Urinary bladder (tissue), 4 donors: Measurements from ENCODE around the gene NKX2-2. TPM values are rescaled to one million over a fixed set of nuclear protein-coding genes. Genes with fewer than 3 reads are reported as not detected.

Experiments
- DNase-seq: peaks from one replicate; pipeline ENCODE4 v3.0.0-alpha.2; 2015; ENCODE audit errors: extremely low spot score
- H3K27ac ChIP-seq: one replicate; pipeline ENCODE4 v1.5.1; 2013; ENCODE audit warnings: low read depth, mild to moderate bottlenecking, moderate library complexity
- H3K36me3 ChIP-seq: one replicate; pipeline ENCODE4 v1.6.1; 2013; ENCODE audit warnings: mild to moderate bottlenecking, moderate library complexity; ENCODE audit not compliant: insufficient read depth
- H3K4me1 ChIP-seq: one replicate; pipeline ENCODE4 v1.6.1; 2013; ENCODE audit warnings: mild to moderate bottlenecking, moderate library complexity; ENCODE audit not compliant: insufficient read depth
- H3K4me3 ChIP-seq: one replicate; pipeline ENCODE4 v1.5.1; 2013; ENCODE audit warnings: low read depth, low read length
- WGBS: extraction: QIAGEN DNeasy Blood & Tissue Kit; methylation state at CpG from one replicate; pipeline ENCODE4 v1.1.7; 2013; 5-methylcytosine and 5-hydroxymethylcytosine counted together
- polyA plus RNA-seq: library from polyadenylated mRNA; stranded (reverse); fragments of 200-250 nt; gene quantifications from one replicate; pipeline ENCODE4 v1.2.3, GENCODE V29; 2013
- total RNA-seq: library from RNA; depleted of rRNA; stranded (reverse); fragments of >200 nt; gene quantifications from one replicate; pipeline ENCODE4 v1.2.3, GENCODE V29; 2014
- donor health status: healthy with polysubstance abuse.
- donor health status: healthy.

NKX2-2 gene
- total and polyA plus RNA-seq, 2 donors = not detected

- DNase-seq = no peak
Observed at GRCh38 chr20:21509079-21509596, 4.7 kb downstream of the NKX2-2 start.

GRCh38 chr20:21508230-21509078 is 5.4 kb downstream of the NKX2-2 start:
- 2% methylated on average over 47 of the region's 47 CpGs for WGBS
- H3K36me3 ChIP-seq = no peaks in the 10 kb centered on the region

More at GRCh38 chr20:21509079-21509596, 4.7 kb downstream of the NKX2-2 start:
- H3K4me1 ChIP-seq = peaks cover 5% of the 10 kb centered on the region
- no peak overlapping the region for H3K4me3 ChIP-seq
- WGBS = 3% methylated on average over 12 of the region's 12 CpGs
- H3K27ac ChIP-seq = no peak overlapping the region
- no peaks in the 10 kb centered on the region for H3K36me3 ChIP-seq

GRCh38 chr20:21507400-21508229 is 6.2 kb downstream of the NKX2-2 start:
- Histone ChIP-seq H3K36me3 (no peaks in the 10 kb centered on the region), H3K4me1 (peaks cover 1% of the 10 kb centered on the region), H3K27ac (no peak overlapping the region), H3K4me3 (no peak overlapping the region)
- WGBS = 4% methylated on average over 44 of the region's 44 CpGs
- DNase-seq = no peak

More at GRCh38 chr20:21508230-21509078, 5.4 kb downstream of the NKX2-2 start:
- no peak for DNase-seq
- no peak overlapping the region for H3K27ac ChIP-seq
- H3K4me1 ChIP-seq = peaks cover 1% of the 10 kb centered on the region
- H3K4me3 ChIP-seq = no peak overlapping the region

- H3K4me1 ChIP-seq = peaks cover 1% of the 10 kb centered on the region
- under 1% methylated on average over 95 of the region's 95 CpGs for WGBS
- DNase-seq = no peak
- no peak overlapping the region for H3K27ac ChIP-seq
- peak overlapping the region; percentile 10 for H3K4me3 ChIP-seq
- H3K36me3 ChIP-seq = no peaks in the 10 kb centered on the region
Observed at GRCh38 chr20:21505810-21506530, 7.9 kb downstream of the NKX2-2 start.

GRCh38 chr20:21505161-21505809 is 8.6 kb downstream of the NKX2-2 start:
- WGBS = 2% methylated on average over 36 of the region's 36 CpGs
- DNase-seq = no peak
- H3K27ac ChIP-seq = no peak overlapping the region
- H3K4me3 ChIP-seq = peak overlapping the region; percentile 10
- no peaks in the 10 kb centered on the region for H3K36me3 ChIP-seq
- peaks cover 1% of the 10 kb centered on the region for H3K4me1 ChIP-seq

- DNase-seq = no peak
- Histone ChIP-seq H3K4me1 (peaks cover 1% of the 10 kb centered on the region), H3K27ac (no peak overlapping the region), H3K36me3 (no peaks in the 10 kb centered on the region), H3K4me3 (no peak overlapping the region)
- 75% methylated on average over 7 of the region's 7 CpGs for WGBS
Observed at GRCh38 chr20:21504323-21504722, 9.5 kb downstream of the NKX2-2 start.

GRCh38 chr20:21503345-21503744 is 10.5 kb downstream of the NKX2-2 start:
- 62% methylated on average over 4 of the region's 4 CpGs for WGBS
- H3K4me3 ChIP-seq = no peak overlapping the region

GRCh38 chr20:21501184-21501583 is 12.7 kb downstream of the NKX2-2 start:
- H3K36me3 ChIP-seq = no peaks in the 10 kb centered on the region
- H3K4me3 ChIP-seq = no peak overlapping the region
- no peak for DNase-seq
- H3K27ac ChIP-seq = no peak overlapping the region
- WGBS = 88% methylated on average over 11 of the region's 11 CpGs
- peaks cover 1% of the 10 kb centered on the region for H3K4me1 ChIP-seq

More at GRCh38 chr20:21503345-21503744, 10.5 kb downstream of the NKX2-2 start:
- peaks cover 1% of the 10 kb centered on the region for H3K4me1 ChIP-seq
- no peaks in the 10 kb centered on the region for H3K36me3 ChIP-seq
- H3K27ac ChIP-seq = no peak overlapping the region
- no peak for DNase-seq

GRCh38 chr20:21500599-21500998 is 13.3 kb downstream of the NKX2-2 start:
- Histone ChIP-seq H3K4me1 (peaks cover under 1% of the 10 kb centered on the region), H3K36me3 (no peaks in the 10 kb centered on the region), H3K4me3 (no peak overlapping the region), H3K27ac (no peak overlapping the region)
- no peak for DNase-seq
- 82% methylated on average over 7 of the region's 7 CpGs for WGBS

- H3K4me1 ChIP-seq = no peaks in the 10 kb centered on the region
- no peak for DNase-seq
- no peak overlapping the region for H3K27ac ChIP-seq
- H3K4me3 ChIP-seq = no peak overlapping the region
- 70% methylated on average over 7 of the region's 7 CpGs for WGBS
- no peaks in the 10 kb centered on the region for H3K36me3 ChIP-seq
Observed at GRCh38 chr20:21499641-21500040, 14.2 kb downstream of the NKX2-2 start.

GRCh38 chr20:21498635-21499034 is 15.2 kb downstream of the NKX2-2 start:
- Histone ChIP-seq H3K36me3 (no peaks in the 10 kb centered on the region), H3K4me1 (no peaks in the 10 kb centered on the region), H3K27ac (no peak overlapping the region), H3K4me3 (no peak overlapping the region)
- DNase-seq = no peak
- 45% methylated on average over 4 of the region's 4 CpGs for WGBS

- Histone ChIP-seq H3K4me1 (no peaks in the 10 kb centered on the region), H3K4me3 (no peak overlapping the region), H3K36me3 (no peaks in the 10 kb centered on the region), H3K27ac (no peak overlapping the region)
- DNase-seq = no peak
- 59% methylated on average over 6 of the region's 6 CpGs for WGBS
Observed at GRCh38 chr20:21498195-21498594, 15.7 kb downstream of the NKX2-2 start.

GRCh38 chr20:21496452-21496851 is 17.4 kb downstream of the NKX2-2 start:
- WGBS = 87% methylated on average over 5 of the region's 5 CpGs
- no peaks in the 10 kb centered on the region for H3K36me3 ChIP-seq
- no peaks in the 10 kb centered on the region for H3K4me1 ChIP-seq
- H3K27ac ChIP-seq = no peak overlapping the region
- no peak for DNase-seq
- no peak overlapping the region for H3K4me3 ChIP-seq
